Measurements from ENCODE around the gene APOC1.
"Not testable (repeated sequence)": the region's sequence is repeated elsewhere in the genome, so short reads cannot be mapped to it uniquely, and the experiment has no call there.

APOC1 gene

GRCh38 chr19:44889830-44890365, 24.5 kb upstream of the APOC1 start:
- no peak for DNase-seq (ENCODE audit: low spot score)

- peak; percentile 98 for DNase-seq (ENCODE audit: low spot score)
These were observed 23.9 kb upstream of the APOC1 start for GRCh38 chr19:44890366-44891015.

- peak; percentile 97 for DNase-seq (ENCODE audit: low spot score)
These were observed 23.2 kb upstream of the APOC1 start, which contains the start of gene TOMM40 for GRCh38 chr19:44891016-44891882. TSS of gene TOMM40 (plus strand) at chr19:44891254. CDS start at chr19:44891416, 162 bp downstream.

- DNase-seq (ENCODE audit: low spot score) = no peak
These were observed 21.5 kb upstream of the APOC1 start for GRCh38 chr19:44892932-44893331.

- DNase-seq (ENCODE audit: low spot score) = no peak
These were observed 20.9 kb upstream of the APOC1 start for GRCh38 chr19:44893332-44894051.

- DNase-seq (ENCODE audit: low spot score) = no peak
These were observed 20.4 kb upstream of the APOC1 start for GRCh38 chr19:44894052-44894400.

GRCh38 chr19:44894946-44895345, 19.5 kb upstream of the APOC1 start:
- DNase-seq (ENCODE audit: low spot score) = no peak

GRCh38 chr19:44897835-44898234, 16.6 kb upstream of the APOC1 start:
- DNase-seq (ENCODE audit: low spot score) = no peak

- no peak for DNase-seq (ENCODE audit: low spot score)
These were observed 13.8 kb upstream of the APOC1 start for GRCh38 chr19:44900328-44901244.

- DNase-seq (ENCODE audit: low spot score) = peak; percentile 2
These were observed 11.2 kb upstream of the APOC1 start for GRCh38 chr19:44903216-44903601.

GRCh38 chr19:44903602-44904425, 10.6 kb upstream of the APOC1 start:
- peak; percentile 68 for DNase-seq (ENCODE audit: low spot score)

- DNase-seq (ENCODE audit: low spot score) = peak; percentile 8
These were observed 9.9 kb upstream of the APOC1 start for GRCh38 chr19:44904426-44904994.

GRCh38 chr19:44905437-44906160, 8.8 kb upstream of the APOC1 start, which contains the start of gene APOE:
TSS of gene APOE (plus strand) at chr19:44905796. CDS start at chr19:44906625, 829 bp downstream.
- peak; percentile 77 for DNase-seq (ENCODE audit: low spot score)

- DNase-seq (ENCODE audit: low spot score) = no peak
These were observed 6.8 kb upstream of the APOC1 start for GRCh38 chr19:44907613-44908012.

GRCh38 chr19:44908074-44908835, 6.2 kb upstream of the APOC1 start:
- no peak for DNase-seq (ENCODE audit: low spot score)

- no peak for DNase-seq (ENCODE audit: low spot score)
These were observed 5.6 kb upstream of the APOC1 start for GRCh38 chr19:44908836-44909261.

GRCh38 chr19:44909775-44910174, 4.6 kb upstream of the APOC1 start:
- DNase-seq (ENCODE audit: low spot score) = no peak

- DNase-seq (ENCODE audit: low spot score) = not testable (repeated sequence)
These were observed 2.5 kb upstream of the APOC1 start for GRCh38 chr19:44911896-44912295.
